Measurements from ENCODE around the gene FRMD3. TPM values are rescaled to one million over a fixed set of nuclear protein-coding genes. Genes with fewer than 3 reads are reported as not detected.

The FRMD3 gene
- total RNA-seq, 4 donors from 2014 or later = 7.9 to 13.4 (median 11.8) TPM

GRCh38 chr9:83489961-83490360 lies 48.2 kb downstream of the FRMD3 start:
- no peak for DNase-seq (ENCODE audit: extremely low spot score)
- Histone ChIP-seq H3K9me3 (no peaks in the 10 kb centered on the region), H3K27me3 (no peaks in the 10 kb centered on the region), H3K4me1 (peaks cover 0 to 12% (median 0%) of the 10 kb centered on the region in 4 donors), H3K27ac (replicated peaks in 1 of 4) (no peak overlapping the region), H3K36me3 (no peaks in the 10 kb centered on the region), H3K4me3 (no peak overlapping the region)
- no peak for TF ChIP-seq POLR2A (IDR thresholded peaks at IDR 0.05; ENCODE audit: low read depth)
- no peak for TF ChIP-seq CTCF (IDR thresholded peaks at IDR 0.05)
- TF ChIP-seq POLR2AphosphoS5 (IDR thresholded peaks at IDR 0.05) = no peak
- TF ChIP-seq EP300 (IDR thresholded peaks at IDR 0.05) = no peak
- intact Hi-C loops (cut with DNase I) = no loop called here
- WGBS = 100% methylated on average over 1 of the region's 1 CpG

- H3K9me3 ChIP-seq = peaks cover 0 to 3% (median 0%) of the 10 kb centered on the region in 4 donors
- intact Hi-C loops (cut with DNase I) = no loop called here
- TF ChIP-seq POLR2A (IDR thresholded peaks at IDR 0.05; ENCODE audit: low read depth) (no peak), CTCF (IDR thresholded peaks at IDR 0.05) (no peak), POLR2AphosphoS5 (IDR thresholded peaks at IDR 0.05) (no peak), EP300 (IDR thresholded peaks at IDR 0.05) (no peak)
These were observed 53.2 kb downstream of the FRMD3 start for GRCh38 chr9:83484990-83485389.

GRCh38 chr9:83483223-83483622 lies 55.0 kb downstream of the FRMD3 start:
- DNase-seq (ENCODE audit: extremely low spot score) = no peak
- intact Hi-C loops (cut with DNase I) = no loop called here
- no peak overlapping the region for H3K4me3 ChIP-seq
- H3K27me3 ChIP-seq = no peaks in the 10 kb centered on the region
- 89% methylated on average over 2 of the region's 2 CpGs for WGBS
- peaks cover 0 to 6% (median 0%) of the 10 kb centered on the region in 4 donors for H3K9me3 ChIP-seq
- H3K36me3 ChIP-seq = no peaks in the 10 kb centered on the region
- no peak for TF ChIP-seq POLR2AphosphoS5 (IDR thresholded peaks at IDR 0.05)
- TF ChIP-seq EP300 (IDR thresholded peaks at IDR 0.05) = no peak
- TF ChIP-seq POLR2A (IDR thresholded peaks at IDR 0.05; ENCODE audit: low read depth) = no peak
- no peak for TF ChIP-seq CTCF (IDR thresholded peaks at IDR 0.05)
- no peaks in the 10 kb centered on the region for H3K4me1 ChIP-seq
- no peak overlapping the region for H3K27ac ChIP-seq (replicated peaks in 1 of 4)

More at GRCh38 chr9:83484990-83485389, 53.2 kb downstream of the FRMD3 start:
- H3K4me3 ChIP-seq = no peak overlapping the region
- H3K36me3 ChIP-seq = no peaks in the 10 kb centered on the region
- DNase-seq (ENCODE audit: extremely low spot score) = no peak
- 77% methylated on average over 6 of the region's 6 CpGs for WGBS
- H3K4me1 ChIP-seq = no peaks in the 10 kb centered on the region
- no peak overlapping the region for H3K27ac ChIP-seq (replicated peaks in 1 of 4)
- no peaks in the 10 kb centered on the region for H3K27me3 ChIP-seq

- Histone ChIP-seq H3K36me3 (no peaks in the 10 kb centered on the region), H3K4me1 (no peaks in the 10 kb centered on the region), H3K27ac (replicated peaks in 1 of 4) (no peak overlapping the region), H3K9me3 (peaks cover 0 to 6% (median 0%) of the 10 kb centered on the region in 4 donors), H3K4me3 (no peak overlapping the region), H3K27me3 (no peaks in the 10 kb centered on the region)
- intact Hi-C loops (cut with DNase I) = no loop called here
- no peak for DNase-seq (ENCODE audit: extremely low spot score)
- TF ChIP-seq EP300 (IDR thresholded peaks at IDR 0.05) (no peak), POLR2A (IDR thresholded peaks at IDR 0.05; ENCODE audit: low read depth) (no peak), POLR2AphosphoS5 (IDR thresholded peaks at IDR 0.05) (no peak), CTCF (IDR thresholded peaks at IDR 0.05) (no peak)
- 85% methylated on average over 2 of the region's 2 CpGs for WGBS
These were observed 58.4 kb downstream of the FRMD3 start for GRCh38 chr9:83479765-83480164.

- Histone ChIP-seq H3K4me3 (no peak overlapping the region), H3K27ac (replicated peaks in 1 of 4) (no peak overlapping the region), H3K4me1 (peaks cover 0 to 15% (median 7%) of the 10 kb centered on the region in 4 donors), H3K27me3 (no peaks in the 10 kb centered on the region), H3K9me3 (peaks cover 0 to 6% (median 0%) of the 10 kb centered on the region in 4 donors), H3K36me3 (no peaks in the 10 kb centered on the region)
- no peak for DNase-seq (ENCODE audit: extremely low spot score)
- TF ChIP-seq POLR2A (IDR thresholded peaks at IDR 0.05; ENCODE audit: low read depth) (no peak), EP300 (IDR thresholded peaks at IDR 0.05) (no peak), CTCF (IDR thresholded peaks at IDR 0.05) (no peak), POLR2AphosphoS5 (IDR thresholded peaks at IDR 0.05) (no peak)
- intact Hi-C loops (cut with DNase I) = no loop called here
- whole genome bisulfite sequencing = 81% methylated on average over 3 of the region's 3 CpGs
These were observed 60.6 kb downstream of the FRMD3 start for GRCh38 chr9:83477571-83477970.
